CD4-positive, alpha-beta T cell treated with Interferon gamma for 1 hour (primary cell): ENCODE results near the gene VSIG1.

Source experiments
- DNase-seq: peaks from one replicate; pipeline ENCODE4 v3.0.0-alpha.2; 2020

The VSIG1 gene

DNA sequence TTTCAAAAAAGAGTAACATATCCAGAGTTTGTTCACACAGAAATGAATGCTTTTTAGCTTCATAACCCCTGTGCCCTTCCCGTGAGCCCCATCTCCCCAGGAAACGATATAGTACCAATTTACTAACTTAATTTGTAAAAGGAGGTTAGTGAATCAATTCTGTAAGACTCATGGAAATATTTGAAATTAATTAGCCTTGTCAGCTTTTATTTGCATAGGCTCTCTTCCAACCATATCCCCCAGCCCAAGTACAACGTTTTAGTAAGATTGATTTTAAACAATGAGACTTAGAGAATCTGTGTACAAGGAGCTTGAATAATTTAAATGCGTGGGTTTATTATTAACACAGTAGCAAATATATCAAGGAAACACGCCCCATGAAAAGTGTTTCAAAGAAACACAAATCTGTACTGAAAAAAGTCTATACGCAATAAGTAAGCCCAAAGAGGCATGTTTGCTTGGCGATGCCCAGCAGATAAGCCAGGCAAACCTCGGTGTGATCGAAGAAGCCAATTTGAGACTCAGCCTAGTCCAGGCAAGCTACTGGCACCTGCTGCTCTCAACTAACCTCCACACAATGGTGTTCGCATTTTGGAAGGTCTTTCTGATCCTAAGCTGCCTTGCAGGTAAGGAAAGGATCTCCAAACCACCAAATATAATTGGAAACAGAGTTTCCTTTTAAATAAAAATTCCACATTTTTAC is at the start of gene VSIG1:
VSIG1 (plus strand) TSS at position 512 of the 703 bp plus-strand sequence; CDS start at position 578, 66 bp downstream.
- DNase-seq, result no peak

DNA sequence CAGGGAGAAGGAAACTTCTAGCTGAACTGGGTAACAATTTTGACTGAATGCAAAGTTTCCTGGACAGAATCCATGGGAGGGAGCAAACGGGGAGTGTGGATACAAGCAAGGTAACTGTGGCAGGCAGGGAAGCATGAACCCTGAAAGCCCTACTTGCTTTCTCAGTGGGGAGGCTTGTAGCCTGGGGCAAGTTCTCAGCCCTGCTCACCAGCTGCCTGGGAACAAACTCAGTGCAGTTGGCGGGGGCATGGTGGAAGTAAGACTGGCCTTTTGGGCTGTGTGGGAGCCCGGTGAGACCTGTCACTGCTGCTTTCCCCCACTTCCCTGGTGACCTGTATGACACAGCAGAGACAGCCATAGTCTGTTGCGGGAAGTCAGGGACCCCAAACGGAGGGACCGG is 48.7 kb upstream of the VSIG1 start:
- no peak for DNase-seq

DNA sequence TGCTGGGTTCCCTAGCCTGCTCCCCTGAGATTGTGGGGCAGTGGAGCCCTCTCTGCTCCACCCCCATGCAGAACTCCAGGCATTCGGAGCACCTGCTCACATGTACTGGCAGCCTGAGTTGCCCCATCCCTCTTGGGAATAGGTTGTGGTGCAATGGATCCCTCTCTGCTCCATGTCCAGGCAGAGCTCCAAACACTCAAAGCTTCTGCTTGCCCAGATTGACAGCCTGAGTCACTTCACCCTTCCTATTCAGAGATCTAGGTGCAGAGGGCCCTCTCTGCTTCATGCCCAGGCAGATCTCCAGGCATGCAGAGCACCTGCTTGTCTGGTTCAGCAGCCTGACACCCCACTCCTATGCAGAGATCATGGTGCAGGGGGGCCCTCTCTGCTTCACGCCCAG is 44.1 kb upstream of the VSIG1 start:
- no peak for DNase-seq

DNA sequence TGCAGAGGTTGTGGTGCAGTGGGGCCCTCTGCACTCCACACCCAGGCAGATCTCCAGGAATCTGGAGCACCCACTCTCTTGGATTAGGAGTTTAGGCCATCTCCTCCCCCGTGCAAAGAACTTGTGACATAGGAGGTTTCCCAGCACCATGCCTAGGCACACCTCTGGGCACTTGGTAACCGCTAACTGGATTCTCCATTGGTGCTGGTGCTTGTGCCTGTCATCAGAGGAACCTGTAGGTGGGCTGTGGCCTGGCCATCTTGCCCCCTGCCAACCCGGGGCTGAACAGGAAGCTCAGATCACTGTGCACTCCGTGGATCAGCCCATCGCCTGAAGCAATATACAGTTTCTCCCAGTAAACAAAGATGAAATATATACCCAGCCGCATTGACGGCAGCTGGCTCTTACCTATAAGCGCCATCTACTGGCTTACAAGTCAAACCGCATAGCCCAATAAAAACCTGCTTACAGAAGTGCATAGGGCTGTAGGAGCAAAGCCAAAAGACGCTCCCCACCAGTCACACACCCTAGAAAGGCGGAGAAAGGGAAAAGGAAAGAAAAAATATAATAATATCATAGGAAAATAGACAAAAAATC is 43.5 kb upstream of the VSIG1 start:
- DNase-seq, result peak; percentile 20

DNA sequence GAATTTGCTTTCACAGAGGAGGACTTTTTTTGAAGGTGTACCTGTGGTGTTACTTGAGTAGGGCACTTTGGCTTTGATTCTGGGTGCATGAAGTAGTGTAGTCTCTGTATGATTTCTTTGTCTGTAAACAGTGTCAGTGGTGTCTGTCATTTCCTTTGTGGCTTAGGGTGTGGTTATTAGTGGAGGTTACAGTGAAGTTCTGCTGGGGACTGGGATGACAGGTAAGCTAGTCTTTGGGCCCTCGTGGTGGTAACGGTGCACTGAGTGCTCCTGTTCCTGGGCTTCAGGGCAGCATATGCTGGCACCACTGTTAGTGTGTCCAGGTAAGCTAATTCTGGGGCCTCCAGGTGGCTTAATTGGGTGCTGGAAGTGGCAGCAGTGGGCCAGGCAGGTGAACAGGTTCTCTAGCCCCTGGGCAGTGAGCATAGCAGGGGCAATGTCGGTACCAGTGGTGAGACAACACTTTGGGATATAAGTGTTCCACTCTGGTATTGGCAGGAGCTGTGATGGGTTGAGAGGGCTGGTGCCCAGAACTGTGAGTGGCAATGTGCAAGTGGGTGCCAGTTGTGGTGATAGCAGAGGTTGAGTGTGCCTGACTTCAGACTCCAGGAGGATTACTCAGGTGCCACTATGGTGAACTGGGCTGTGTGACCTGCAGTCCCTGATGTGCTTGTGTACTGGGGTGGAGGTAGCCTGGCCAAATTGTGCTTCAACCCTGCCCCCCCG is 26.0 kb upstream of the VSIG1 start:
- DNase-seq, result peak; percentile 20

DNA sequence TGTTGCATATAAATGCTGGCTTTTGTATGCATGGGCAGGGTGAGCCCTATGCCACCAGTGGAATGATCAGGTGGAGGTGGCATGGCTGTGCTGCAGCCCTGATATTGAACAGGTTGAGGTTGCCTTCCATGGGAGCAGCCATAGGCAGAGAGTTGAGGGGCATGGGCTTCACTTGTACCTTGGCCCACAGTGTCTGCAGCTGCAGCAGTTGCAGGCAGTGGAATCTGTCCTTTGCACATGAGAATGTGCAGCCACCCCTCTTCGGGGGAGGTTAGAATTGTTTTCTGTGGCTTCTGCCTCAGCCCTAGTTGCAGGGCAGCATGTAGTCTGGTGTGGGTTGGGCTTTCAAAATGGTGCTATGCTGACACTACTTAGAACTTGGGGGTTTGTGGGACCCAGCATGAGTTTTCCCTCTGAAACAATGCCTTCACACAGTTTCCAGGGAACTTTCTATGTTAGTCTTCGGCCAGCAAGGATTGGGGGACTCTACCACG is 25.4 kb upstream of the VSIG1 start:
- DNase-seq, result no peak

DNA sequence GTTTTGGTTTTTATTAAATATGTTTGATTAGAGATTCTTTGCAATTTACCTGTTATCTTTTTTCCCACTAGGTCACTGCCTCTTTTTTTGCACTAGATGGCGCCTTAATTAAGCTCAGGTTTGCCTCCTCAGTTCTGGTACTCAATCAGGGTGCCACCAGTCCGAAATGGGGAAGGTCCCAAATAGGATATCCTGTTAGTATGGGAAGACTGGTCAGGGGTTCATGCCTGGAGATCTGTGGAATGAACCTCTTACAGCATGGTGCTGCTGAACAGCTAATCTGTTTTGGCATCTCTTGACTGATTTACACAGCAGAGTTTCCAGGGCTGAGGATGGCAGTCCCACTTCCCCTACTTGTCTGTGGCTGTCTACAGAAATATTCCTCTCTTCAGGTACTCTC is 24.2 kb upstream of the VSIG1 start:
- DNase-seq, result no peak

DNA sequence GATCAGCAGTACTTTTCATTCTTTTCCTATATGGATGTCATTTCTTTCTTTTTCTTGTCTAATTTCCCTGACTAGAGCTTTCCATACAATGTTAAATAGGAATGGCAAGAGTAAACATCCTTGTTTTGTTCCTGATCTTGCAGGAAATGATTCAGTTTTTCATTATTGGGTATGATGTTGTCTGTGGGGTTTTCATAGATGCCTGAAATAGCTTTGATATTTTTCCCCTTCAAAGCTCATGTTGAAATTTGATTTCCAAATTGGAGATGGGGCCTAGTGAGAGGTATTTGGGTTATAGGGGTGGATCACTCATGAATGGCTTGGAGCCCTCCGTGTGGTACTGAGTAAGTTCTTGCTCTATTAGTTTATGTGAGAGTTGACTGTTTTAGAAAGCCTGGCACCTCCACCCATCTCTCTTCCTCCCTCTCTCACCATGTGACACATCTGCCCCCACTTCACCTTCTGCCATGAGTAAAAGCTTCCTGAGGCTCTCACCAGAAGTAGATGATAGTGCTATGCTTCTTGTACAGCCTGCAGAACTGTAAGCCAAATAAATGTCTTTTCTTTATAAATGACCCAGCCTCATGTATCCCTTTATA is 22.3 kb upstream of the VSIG1 start:
- DNase-seq, result no peak

DNA sequence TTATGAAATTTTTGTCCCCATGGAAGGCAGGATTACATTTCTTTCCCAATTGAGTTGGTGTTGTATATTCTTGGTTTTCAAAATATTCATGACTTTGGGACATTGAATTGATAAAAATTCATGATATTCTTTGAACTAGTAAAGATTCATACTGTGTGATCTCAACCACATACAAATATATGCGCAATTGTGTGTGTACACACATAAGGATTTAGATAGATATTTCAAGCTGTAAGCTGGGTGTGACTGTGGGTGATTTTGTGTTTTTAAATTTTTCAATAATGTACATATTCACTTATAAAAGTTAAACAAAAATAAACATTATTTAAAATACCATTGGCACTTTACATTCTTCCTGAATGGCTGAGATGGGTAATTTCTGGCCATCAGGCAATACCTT is 19.5 kb upstream of the VSIG1 start:
- no peak for DNase-seq

DNA sequence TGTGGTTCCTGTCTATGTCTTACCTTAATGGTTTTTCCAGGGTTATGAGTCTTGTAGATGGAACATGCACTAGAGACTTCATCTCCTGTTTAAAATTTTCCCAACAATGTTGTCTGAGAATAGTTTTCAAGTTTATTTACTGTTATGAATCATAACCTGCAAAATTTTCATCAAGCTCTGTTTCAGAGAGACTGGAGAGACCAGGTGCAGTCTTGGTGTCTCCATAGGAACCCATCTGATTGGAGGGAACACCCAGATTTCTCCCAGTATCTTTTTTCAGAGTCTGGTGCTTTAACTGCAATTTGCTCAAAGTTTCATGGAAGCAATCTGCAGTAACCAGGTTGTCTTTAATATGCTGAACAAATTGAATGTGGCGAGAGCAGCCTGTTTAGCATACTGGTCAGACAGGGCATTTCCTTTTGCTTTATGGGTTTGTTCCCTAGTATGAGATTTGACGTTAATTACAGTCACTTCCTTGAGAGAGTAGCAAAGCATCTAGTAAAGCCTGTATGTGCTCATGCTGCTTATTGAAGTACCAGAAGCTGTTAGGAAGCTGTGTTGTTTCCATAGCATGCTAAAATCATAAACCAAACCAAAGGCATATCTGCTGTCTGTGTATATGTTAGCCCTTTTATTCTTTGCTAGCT is 18.8 kb upstream of the VSIG1 start:
- DNase-seq, result no peak

DNA sequence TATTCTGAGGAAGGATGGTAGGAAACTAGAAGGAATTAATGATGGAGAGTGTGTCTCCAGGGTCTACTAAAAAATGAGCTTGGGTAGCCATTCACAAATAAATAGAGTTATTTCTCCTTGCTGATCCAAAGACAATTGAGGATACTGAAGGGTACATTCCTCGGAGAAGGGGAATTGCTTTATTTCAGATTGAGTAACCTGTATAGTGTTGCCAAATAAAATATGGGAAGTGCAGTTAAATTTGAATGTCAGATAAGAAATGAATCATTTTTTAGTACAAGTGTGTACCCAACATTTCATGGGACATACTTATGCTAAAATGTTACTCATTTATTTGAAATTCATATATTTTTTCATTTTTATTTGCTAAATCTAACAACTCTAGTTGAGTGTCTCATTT is 16.0 kb upstream of the VSIG1 start:
- DNase-seq, result no peak

DNA sequence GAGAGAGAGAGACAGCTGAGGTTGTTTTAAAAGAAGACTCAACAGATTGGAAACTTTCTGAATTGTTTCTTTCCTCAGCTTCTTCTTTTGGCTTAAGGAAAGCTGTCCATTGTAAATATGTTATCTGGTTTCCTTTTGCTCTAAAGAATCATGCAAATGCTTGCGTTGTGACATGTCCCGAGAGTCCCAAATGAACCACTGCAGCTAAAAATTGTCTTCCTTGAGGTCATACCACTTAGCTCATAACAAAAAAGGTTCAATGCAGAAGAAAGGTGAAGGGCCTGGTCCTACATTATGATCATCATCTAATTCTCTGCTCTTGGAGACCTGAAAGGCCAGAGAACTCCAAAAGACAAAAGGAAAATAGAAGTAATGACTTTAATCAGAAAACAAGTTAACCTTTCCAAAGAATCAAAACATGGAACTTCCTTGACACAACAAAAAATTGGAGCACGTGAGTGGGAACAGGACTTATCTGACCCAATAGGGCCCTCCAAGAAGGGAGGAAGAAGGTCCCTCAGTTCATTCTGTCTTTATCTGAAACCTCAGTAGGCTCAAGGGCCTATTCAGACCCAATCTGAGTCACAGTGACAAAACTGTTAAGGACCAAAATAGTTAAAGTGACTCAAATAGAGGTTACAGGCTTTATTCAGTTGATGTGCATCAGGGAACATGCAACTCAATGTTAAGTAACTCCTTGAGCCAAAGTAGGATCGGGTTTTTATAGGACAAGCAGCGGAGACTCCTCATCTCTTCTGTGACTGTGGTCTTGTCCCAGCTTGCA is 14.7 kb upstream of the VSIG1 start:
- DNase-seq, result no peak

DNA sequence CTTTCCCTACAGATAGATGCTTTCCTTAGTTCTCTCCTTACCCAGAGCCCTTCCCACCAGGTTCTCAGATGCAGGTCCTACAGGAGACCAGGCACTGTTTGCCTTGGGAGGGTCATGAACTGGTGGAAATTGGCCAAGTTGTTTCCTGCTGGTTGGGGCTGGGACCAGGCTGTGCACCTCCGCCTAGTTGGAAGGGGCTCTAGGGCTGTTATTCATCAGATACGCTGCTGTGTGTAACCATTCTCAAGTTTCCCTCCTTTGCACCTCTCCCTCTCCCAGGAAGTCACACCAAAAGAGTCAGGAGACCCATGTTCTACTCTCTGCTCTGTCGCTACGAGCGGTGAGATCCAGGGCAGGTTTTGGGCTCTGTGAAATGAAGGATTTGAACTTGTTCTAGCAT is 11.9 kb upstream of the VSIG1 start:
- DNase-seq, result no peak

DNA sequence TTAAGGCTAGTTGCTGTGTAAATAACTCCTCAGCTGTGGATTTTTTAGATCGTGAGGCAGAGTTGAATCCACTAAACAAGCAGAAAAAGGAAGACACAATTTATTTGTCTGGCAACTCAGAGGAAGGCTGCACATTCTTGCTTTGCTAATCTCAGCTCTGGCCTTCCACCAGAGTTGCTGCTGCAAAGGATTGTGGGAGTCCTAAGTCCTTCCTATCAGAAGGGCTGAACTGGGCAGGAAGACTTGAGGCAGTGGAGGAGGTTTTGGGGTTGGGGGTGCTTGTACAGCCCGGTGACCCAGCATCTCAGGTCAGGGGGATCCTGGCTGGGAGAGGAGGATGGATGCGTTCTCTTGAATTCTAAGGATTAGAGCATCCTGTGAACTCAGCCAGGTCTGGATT is 11.0 kb upstream of the VSIG1 start:
- no peak for DNase-seq

DNA sequence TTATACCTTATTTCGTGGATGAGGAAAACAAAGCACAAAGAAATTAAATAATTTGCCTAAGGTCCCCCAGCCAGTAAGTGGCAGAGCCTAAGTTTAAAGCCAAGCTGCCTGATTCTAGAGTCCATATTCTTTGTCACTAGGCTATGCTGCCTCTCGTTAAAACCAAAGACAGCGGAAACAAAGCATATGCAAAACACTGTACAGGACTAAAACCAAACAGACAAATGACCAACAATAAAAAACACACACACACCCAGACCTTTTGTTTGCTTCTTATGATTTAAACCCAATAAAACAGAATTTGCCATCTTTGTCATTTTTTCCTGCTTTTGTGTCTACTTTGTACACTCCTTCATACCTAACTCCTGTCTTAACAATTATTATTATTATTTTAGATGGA is 10.1 kb upstream of the VSIG1 start:
- no peak for DNase-seq

DNA sequence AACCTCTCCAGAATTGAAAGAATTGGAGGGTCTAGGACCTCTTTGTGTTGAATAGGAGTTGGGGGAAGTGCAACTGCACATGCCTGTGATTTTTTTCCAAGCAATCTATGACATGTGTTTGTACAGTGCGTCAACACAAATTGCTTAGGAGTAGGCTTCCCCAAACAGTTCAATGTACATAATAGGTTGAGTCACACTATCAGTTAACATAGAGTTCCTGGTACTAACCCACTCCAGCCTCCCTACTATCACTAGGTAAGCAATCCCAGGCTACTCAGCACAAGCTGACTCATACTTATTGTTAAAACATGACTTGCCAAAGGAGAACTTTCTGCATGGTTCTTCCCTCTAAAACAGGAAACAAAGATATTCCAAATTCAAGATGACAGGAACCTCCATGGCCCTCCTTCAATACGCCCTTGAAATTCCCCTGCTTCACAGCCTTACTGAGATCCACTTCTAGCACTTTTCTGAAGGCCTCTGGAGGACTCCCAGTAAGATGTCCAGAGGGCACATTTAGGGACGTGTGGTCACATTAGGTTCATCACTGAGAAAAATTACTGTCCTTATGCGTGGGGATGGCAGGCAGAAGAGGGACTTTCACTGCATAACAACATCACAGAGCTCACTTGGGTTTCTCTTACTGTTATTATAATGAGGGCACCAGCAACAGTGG is 8.4 kb upstream of the VSIG1 start:
- no peak for DNase-seq

DNA sequence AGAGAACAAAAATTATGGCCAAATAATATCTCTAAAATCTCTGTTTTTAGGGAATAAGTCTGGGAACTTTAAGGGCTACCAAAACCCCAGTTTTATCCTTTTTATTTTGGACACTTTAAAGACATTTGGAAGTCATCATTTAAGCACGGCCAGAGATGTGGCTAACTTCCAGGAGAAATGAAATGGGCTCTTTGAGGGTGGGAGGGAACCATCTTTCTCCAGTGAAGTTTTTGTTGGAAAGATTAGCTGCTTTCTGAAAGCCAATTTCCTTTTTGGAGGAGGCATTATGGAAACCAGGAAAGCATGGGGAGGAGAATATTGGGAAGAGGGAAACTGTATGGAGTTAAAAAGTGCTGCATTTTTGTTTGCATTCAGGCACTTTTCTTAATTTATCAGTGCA is 4.8 kb downstream of the VSIG1 start:
- no peak for DNase-seq

DNA sequence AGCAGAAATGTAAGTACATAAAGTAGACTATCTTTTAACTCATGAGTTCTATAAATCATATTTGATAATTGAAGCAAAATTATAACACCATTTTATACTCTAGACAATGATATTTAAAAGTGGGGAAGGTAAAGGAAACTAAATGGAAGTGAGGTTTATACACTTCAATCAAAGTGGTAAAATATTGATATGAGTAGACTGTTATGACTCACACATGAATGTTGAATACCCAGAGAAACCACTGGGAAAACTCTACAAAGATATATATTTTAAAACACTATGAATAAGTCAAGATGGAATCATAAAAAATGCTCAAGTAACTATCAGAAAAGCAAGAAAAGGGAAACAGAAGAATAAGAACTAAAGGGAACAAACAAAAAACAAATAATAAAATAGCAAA is 8.4 kb downstream of the VSIG1 start:
- no peak for DNase-seq

DNA sequence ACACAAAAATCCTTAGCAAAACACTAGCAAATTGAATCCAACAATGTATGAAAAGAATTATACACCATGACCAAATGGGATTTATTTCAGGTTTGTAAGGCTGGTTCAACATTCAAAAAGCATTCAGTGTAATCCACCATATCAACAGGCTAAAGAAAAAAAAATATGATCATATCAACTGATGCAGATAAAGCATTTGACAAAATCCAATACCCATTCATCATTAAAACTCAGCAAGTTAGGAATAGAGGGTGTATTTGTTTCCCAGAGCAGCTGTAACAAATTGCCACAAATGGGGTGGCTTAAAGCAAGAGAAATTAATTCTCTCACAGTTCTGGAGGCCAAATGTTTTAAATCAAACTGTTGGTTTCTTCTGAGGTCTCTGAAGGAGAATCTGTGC is 10.7 kb downstream of the VSIG1 start:
- DNase-seq, result no peak

DNA sequence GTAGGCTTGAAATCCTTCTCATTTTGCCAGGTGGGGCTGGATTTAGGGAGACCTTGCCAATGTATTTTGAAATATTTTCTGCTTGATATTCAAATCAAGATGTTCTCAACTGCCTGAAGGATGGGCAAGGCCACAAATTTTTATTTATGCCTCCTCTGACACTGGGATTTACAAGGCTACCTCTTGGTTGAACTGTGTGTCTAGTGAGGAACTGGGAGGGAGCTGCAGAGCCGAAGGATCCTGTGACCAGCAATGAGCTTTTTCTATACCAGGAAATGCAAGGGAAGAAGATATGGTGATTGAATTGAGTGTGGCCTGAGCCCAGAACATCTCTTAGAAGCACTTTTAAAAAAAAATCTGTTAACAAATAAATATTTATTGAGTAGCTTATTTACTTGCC is 14.9 kb downstream of the VSIG1 start:
- no peak for DNase-seq

DNA sequence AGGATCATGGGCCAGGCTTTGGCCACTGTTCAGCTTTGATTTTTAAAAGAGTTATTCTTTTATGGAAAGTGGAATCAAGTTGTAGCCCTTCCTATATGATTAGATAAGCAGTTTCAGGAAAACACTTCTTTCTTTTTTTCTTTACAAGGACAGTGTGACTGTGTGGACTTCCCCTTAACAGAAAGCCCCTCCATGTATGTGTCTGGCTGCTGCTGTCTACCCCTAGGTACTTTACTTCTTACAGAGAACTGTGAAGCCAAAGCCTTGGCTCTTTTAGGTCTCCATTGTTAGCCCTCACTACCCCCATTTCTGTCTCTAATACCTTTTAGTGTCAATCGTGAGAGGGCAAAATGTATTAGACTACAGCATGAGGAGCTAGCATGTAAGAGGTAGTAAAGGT is 19.1 kb downstream of the VSIG1 start:
- DNase-seq, result no peak

DNA sequence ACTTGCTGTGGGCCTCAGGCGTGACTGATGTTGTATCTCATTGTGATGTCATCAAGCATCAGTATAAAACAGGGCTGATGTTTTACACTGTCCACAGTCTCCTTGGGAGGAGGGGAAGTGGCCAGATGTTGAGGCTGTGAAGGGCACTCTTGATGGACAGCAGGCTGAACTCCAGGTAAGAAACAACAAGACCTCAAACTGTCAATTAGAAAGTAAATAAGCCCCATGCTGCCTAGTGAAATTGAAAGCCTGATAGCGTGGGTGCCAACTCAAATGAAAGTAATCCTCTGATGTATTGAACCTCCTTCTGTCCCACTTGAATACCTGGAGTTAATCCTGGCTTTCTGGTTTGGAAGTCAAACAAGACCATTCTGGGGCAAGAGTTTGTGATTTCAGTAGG is 19.7 kb downstream of the VSIG1 start:
- DNase-seq, result no peak
